SW480 (cell line): ENCODE data around the gene CPT1C.

ENCODE experiments used
- DNase-seq: peaks from one replicate; pipeline ENCODE4 v3.0.0-alpha.2; 2016; ENCODE audit warnings: low spot score

The CPT1C gene

DNA sequence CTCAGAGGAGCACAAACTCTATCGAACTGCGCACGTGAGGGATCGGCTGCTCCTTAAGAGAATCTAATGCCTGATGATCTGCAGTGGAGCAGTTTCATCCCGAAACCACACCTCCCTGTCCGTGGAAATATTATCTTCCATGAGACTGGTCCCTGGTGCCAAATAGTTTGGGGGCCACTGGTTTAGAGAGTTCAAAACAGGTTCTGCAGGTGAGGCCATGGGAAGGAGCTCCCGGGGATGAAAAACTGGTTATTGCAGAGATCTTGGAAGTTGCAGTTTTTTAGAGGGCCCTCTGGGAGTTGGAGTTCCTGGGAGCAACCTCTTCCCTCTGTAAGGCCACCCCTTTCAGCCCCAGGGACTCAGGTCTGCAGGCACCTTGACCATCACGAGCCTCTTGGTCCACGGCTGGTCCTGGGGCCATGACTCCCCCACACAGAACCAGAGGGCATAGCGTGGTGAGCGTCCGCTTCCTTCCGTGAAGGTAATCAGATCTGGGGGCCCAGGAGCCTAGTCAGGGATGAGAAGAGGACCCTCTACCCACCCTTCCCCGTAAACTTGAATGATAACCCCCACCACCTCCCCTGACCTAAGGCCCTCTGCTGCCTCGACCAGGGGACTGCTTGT lies 30.5 kb upstream of the CPT1C start:
- no peak for DNase-seq

DNA sequence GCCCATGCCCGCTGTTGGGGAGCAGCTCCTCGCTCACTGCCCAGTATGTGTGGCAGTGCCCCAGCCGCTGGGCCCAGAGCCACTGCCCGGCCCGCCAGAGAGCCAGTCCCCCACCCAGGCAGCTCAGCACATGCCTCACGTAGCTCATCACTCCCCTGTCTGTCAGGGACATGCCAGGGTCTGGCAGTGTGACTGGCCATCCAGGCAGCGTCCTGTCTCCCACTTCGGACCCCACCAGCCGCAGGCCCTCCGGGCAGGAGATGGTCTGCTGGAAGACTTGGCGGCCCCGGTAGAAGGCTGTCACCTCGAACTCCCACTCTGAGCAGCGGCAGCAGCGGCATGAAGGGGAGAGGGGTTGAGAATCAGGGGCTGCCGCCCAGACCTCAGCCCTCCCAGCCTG lies 28.9 kb upstream of the CPT1C start:
- DNase-seq, result no peak

DNA sequence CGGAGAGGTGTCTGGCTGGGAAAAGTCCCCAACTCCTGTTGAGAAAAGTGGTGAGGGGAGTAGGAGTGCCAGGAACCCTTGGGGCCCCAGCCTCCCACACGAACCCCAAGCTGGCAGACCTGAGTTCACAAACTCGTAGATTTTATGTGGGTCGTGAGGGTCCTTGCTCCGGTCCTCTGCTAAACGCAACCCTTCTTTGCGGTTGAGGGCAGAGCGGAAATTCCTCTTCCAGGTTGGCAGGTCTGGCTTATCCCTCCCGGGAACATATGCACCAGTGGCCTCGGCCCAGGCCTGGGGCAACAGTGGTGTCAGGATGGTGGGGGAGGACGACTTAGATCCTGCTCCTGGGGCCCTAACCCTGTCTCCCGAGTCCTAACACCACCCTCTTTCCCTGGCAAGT lies 27.7 kb upstream of the CPT1C start:
- DNase-seq, result no peak

DNA sequence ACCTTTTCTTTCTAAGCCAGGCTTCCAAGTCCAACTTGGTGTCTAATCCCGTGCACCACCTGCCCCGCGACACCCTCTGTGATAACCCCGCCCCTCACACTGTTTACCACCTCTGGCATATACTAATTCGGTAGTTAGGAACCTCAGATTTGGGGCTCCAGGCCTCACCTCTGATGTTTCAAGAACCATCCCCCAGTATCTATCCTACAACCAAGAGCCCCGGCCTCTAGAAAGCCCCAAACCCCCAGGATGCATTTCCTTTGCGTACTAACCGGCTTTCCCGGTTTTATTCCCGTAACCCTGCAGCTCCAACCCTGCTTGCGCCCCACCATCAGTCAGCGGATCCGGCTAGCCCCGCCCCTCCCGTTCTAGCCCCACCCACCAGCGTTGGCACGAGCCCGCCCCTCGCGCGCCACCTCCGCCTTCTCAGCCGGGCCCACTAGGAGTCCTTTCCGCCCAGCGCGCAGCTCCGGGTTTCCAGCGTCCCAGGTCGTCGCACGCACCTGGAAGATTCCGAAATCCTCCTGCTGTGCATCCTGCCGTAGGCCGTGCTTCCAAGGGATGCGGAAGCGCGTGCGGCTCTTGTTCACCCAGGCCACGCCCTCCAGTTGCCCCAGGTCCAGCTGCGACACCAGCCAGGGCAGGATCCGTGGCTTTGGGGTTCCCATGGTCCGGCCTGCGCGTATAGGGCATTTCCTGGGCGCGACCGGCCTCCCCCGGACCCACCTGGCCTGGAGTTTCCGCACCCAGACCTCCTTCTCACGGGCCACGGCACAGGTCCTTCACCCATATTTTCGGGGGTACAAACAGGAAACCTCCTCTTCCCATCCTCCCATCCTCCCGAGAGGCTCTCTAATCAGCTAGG lies 26.5 kb upstream of the CPT1C start:
- peak; percentile 98 for DNase-seq

DNA sequence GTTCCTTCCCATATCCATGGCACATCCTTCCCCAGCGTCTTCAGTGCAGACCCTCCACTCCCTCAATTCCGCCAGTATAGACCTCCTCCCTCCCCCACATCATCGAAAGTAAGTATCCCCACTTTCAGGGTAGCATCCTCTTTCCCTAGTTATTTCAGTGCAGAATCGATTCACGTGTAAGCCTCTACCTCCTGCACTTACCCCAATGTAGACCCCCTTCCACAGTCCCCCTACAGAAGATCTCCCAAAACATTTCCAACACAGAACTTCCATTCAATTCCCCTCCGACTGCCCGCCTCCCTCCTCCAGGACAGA lies 25.9 kb upstream of the CPT1C start:
- DNase-seq, result no peak

DNA sequence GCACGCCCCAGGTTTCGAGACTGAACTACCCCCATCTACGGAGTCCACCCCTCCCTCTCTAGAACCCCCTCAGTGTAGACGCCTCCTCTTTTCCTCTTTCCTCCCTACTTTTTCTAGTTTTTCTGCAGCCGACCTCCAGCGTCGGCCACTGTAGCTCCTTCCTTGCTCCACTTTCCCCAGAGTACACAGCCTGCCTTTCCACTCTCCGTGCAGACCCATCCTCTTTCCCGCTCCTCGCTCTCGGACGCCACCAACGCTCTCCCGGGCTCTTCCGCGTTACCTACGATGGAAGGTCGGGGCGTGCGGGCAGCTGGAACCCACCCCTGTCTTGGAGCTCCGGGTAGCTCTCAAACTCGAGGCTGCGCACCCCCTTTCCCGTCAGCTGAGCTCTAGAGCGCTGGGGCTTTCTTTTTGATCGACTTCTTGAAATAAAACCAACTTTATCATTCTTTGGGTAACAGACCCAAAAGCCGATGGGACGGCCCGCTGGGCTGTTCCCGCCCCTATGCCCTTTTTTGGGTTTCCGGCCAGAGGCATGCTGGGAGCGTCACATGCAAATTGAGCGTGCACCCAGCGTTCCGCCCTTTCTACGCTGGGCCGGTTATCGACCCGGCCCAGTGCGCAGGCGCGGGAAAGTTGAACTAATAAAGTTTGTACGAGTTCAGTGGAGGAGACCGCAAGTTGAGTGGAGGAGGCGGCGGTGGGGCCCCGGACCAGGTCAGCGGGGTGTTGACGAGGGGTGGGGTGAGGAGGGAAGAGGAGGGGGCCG lies 25.4 kb upstream of the CPT1C start, which contains the start of the genes BCL2L12 and IRF3:
Gene BCL2L12, plus strand, starts transcription at position 583 of the 769 bp plus-strand sequence. CDS start 760 bp downstream, outside the sequence.
Gene IRF3, minus strand, starts transcription at position 507 of the 769 bp plus-strand sequence. CDS start 1,019 bp downstream, outside the sequence.
- peak; percentile 96 for DNase-seq

DNA sequence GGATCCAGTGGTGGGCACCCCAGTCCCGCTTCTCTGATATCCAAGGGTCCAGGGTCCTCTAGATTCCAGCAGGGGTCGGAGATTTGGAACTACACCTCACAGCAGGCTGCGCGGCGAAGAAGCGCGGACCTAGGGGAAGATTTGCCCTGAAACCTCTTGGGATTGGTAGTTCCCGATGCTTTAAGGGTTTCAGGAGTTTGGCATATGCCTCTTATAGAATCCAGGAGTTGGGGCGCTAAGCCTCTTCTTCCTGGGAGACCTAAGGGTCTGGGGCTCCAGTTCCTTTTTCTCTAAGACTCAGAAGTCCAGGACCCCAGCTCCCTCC lies 24.8 kb upstream of the CPT1C start:
- no peak for DNase-seq

DNA sequence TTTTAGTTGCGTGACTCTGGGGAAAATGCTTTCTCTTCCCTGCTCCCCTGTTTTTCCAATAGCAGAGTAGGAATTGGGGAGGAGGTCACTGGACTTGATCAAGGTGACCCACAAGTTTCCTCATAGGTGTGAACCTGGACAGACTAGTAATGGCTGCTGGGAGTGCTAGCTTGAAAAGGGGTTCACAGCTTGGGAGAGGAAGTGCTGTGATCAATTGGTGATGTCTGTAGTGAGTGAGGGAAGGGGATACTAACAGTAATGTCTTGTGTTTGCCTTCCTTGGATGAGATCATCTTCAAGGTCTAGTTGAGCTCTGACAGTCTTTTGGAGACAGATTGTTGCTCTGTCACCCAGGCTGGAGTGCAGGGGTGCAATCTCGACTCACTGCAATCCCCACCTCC lies 23.4 kb upstream of the CPT1C start:
- DNase-seq, result no peak

DNA sequence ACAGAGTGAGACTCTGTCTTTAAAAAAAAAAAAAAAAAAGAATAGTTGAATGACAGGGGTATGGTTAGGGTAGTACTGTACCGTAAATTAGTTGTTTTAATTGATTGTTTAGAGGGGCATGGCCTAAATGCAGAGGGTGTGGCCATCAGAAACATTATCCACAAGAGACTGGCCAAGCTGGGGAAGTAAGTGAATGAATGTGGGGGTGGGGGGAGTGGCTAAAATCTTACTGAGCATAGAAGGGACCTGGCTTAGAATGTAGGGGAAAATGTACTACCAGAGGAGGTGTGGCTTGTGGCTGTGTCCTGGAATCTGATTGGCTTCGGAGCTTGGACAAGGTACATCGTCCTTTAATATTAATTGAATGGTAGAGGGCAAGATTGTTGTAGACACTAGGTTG lies 21.4 kb upstream of the CPT1C start:
- no peak for DNase-seq

DNA sequence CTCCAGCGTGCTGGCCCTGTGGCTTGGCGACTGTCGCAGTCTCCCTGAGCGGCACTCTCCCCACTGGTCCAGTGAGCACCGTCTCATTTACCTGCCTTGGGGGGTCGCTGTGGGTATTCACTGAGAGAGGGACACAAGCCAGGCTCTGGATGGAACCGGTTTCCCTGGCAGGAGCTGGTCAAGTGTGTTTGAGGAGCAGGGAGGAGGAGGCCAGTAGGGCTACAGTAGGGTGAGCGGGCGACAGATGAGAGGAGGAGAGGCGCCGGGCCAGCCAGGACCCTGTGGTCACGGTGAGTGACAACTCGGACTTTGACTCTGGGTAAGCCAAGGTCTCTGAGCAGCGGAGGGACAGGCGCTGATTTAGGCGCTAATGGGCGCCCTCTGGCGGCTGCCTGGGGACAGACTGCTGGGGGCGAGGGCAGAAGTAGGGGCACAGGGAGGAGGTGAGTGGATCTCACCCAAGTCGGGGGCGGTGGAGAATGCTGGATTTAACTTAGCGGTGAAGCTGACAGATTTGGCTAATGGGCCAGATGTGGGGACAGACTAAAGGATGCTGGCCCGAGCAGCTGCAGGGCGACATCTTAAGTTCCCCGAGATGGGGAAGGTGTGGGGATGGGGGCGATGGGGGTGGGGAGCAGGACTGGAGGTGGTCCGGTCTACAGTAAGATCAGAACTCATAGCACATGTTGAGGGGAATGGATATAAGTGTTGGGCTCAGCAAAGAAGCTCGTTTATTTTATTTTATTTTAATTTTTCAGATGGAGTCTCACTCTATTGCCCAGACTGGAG lies 18.6 kb upstream of the CPT1C start:
- peak; percentile 89 for DNase-seq

DNA sequence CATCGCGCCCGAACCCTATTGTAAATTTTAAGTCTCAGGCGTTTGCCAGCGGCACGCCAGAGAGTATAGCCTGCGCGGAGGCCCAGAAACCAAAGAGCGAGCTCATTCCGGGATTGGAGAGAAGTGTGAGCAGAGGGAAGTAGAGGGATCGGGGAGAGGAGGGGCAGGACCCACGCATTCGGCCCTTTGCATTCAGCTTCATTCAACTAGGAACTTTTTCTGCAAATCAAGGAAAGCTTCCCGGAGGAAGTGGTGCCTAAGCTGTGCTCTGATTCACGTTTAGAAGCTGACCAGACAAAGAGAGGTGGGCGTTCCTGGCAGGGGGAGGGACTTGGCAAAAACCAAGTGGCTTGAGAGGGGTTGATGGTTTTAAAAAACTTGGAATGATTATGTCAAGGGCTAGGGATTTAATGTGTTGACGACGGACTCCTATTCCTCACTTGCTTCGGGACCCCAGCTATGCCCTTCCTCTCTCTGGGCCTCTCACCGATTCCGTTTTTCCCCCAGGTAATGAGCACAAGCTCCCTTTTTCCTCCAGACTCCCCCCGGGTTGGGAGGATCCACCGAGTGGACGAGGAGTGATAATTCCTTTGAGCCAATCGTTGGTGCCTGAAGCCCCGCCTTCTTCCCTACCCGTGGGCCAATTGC lies 14.7 kb upstream of the CPT1C start:
- peak; percentile 95 for DNase-seq

DNA sequence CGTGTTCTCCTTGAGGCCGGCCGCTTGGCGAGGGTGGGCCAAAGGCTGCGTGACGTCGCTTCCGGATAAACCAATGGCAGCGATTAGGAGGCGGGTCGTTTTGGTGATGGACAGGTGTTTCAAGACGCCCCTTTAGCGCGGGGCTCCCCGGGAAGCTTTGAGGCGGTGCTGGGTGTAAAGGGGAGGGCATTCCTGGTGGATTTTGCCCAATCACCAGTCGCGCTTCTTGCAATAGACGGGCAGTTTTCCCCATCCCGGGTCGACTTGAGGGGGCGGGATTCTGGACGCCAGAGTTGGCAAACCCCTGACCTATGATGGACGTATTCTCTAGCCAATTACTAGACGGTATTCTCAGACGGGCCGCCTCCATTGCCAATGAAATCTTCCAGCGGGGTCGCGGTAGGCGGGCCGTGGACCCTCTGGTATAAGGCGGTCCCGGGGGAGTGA lies 14.1 kb upstream of the CPT1C start:
- peak; percentile 100 for DNase-seq

DNA sequence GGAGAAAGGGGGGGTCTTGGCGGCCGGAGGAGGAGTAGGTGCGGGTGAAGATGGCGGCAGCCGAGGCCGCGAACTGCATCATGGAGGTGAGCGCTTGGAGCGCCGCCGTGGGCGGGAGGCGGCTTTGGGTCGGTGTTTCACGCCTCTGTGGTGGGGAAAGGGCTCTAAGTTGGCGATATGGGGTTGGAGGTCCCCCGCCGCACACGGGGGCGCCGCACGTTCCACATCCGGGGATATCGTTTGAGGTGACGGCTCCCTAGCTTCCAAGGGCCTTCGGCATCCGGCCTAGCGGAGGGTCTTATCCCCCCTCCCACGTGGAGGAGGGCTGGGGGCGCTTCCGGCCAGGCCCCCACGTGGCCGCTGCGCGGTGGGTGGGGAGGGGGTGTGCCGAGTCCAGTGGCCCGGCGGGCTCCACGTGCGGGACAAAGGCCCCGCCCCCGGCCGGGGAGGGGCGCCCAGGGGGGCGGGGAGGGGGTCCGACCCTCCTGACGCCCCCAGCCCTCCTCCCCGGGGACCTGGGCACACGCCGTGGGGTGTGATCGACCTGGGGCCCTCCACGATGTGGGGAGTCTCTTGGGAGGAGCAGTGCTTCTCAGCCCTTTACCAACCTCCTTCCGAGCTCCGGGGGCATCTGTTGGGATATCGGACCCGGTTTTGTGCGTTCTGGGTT lies 13.6 kb upstream of the CPT1C start, which contains the start of gene PRMT1:
Gene PRMT1, plus strand, starts transcription at position 41 of the 670 bp plus-strand sequence. Its CDS starts 10 bp downstream, at position 51.
- DNase-seq, result no peak

DNA sequence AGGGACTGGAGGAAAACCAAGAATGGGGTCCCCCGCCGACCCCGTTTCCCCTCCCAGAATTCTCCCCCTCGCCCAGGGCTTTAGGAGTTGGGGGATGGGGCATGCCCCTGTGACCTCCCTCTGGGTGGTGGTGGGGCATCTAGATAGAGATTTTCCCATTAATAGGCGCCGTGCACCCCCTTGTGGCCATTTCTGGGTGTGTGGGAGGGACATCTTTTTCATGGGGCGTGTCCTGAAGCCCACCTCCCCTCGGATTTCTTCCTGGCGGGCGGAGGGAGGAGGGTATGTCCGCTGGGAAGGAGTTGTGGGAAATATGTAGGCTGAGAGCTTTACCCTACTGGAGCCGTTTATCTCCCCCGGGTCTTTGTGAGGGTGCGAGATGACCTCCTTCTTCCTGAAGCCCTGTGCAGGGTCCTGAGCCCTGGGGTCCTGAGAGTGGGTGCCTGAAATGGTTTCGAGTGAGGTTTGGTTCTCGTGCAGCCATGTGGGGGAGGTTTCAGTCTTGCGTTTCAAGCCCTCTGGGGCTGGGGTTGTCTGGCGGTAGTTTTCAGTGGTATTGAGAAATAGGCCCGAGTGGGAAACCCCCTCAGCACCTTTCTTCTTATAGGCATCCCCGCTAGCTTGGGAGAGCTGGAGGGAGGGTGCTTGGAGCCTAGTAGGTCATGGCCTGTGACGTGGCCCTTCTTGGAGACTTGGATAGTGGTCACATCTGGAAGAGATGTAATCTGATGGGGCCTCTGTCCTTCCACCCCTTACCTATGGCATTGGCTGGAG lies 12.8 kb upstream of the CPT1C start:
- DNase-seq, result peak; percentile 69

DNA sequence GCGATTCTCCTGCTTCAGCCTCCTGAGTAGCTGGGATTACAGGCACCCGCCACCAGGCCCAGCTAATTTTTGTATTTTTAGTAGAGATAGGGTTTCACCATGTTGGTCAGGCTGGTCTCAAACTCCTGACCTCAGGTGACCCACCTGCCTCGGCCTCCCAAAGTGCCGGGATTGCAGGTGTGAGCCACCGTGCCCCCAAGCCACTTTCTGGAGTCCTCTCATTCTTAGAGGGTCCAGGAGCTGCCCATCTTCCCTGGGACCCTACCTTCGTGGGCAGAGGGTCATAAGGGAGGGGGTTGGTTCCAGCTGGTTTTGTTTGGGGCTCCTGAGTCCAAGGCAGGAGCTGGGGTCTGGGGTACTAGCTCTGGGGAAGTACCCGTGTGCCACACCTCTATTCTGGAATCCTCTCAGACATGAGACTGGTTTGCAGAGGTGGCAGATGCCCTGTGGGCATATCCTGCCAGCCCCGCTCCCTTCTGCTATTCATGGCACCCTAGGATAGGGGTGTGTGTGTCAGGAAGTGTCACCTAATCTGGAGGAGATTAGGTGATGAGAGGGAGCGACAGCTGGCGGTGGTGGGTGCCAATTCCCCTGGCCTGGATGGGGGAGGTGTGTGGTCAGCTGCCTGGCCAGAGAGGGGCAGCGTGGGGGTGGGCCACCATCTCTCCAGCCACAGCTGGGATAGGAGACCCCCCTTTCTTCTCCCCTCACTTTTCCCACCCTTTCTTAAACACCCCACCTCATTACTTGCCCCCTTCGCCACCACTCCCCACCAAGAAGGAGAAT lies 11.7 kb upstream of the CPT1C start:
- no peak for DNase-seq

DNA sequence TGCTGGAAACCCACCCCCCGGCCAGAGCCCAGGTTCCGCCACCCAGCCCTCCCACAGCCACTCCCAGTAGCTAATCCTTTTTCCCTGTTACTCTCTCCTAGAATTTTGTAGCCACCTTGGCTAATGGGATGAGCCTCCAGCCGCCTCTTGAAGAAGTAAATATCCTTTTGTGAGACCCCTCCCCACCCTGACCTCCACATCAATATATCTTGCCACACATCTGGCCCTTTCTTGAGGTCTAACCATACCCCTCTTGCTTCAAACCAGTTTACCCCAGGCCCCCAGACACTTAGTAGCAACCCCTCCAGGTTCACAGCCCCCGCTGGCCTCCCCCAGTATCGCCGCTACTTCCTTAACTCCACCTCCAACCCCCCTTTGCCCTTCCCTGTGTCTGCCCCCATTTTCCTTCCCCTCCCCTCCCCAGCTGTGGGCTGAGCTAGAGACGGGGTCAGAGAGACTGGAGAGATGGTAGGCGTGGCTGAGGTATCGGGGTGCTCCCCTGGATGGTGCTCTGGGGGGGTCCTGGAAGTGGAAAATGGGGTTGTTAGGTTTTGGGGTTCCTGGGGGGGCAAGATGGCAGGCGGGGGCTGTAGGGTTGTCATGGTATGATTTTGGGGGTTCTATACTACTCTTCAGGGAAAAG lies 11.0 kb upstream of the CPT1C start:
- DNase-seq, result no peak

DNA sequence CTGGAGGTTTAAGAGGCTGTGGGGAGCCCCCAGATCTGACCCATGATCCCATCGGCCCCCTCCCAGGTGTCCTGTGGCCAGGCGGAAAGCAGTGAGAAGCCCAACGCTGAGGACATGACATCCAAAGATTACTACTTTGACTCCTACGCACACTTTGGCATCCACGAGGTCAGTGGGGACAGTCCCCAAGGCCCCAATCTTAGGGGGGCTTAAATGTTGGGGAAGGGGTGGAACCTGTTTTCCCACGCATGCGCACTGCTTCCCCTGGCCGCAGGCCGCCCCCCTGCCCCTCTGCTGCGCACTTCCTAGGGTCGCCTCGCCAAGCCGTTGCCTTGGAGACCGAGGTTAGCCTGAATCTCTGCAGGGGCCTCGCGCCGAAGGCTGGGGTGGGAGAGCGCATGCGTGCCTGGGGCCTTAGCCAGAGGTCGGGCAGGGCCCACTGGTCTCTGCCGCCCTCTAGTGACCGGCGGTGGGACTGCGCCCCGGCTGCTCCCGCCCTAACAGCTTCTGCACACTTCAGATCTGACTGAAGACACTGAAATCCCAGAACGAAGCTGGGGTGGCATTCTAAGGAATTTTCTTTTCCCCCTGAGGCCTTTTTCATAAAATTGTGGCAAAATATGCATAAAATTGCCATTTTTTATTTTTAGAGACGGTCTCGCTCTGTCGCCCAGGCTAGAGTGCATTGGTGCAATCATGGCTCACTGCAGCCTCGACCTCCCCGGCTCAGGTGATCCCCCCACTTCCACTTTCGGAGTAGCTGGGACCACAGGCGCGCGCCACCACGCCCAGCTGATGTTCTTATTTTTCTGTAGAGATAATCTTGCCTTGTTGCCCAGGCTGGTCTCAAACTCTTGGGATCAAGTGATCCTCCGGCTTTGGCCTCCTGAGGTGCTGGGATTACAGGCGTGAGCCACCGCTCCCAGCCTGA lies 10.2 kb upstream of the CPT1C start:
- peak; percentile 81 for DNase-seq

DNA sequence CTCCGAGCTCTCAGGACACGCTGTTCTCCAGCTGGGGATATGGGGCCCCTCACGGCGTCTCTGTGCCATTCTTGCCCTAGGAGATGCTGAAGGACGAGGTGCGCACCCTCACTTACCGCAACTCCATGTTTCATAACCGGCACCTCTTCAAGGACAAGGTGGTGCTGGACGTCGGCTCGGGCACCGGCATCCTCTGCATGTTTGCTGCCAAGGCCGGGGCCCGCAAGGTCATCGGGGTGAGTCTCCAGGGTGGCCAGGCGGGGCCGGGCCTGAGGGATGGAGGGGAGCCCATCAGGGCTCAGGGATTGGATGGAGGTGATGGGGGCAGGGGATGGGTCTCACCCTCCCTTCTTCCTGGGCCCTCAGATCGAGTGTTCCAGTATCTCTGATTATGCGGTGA lies 9.1 kb upstream of the CPT1C start:
- DNase-seq, result no peak
